Measurements from ENCODE around the gene ZNF71.

GRCh38 chr19:56671613-56671994 lies 76.5 kb downstream of the ZNF71 start, which contains the start of gene ZNF835:
- no peak for TF ChIP-seq POLR2AphosphoS5 (IDR thresholded peaks at IDR 0.05; ENCODE audit: insufficient read depth, low read depth, low read length)
- no peak for TF ChIP-seq CTCF (IDR thresholded peaks at IDR 0.05; ENCODE audit: extremely low read depth in 1 of 2, insufficient read depth in 1 of 2, low read depth in 1 of 2, low read length in 2 of 2)
